DLD1 (cell line): ENCODE results near the gene RAB3GAP1.
"Not testable (repeated sequence)": the region's sequence is repeated elsewhere in the genome, so short reads cannot be mapped to it uniquely, and the experiment has no call there.

Experiments
- in situ Hi-C: cut with HindIII; loops from 2 replicates; pipeline ENCODE4 v1.10.0; 2017; ENCODE audit warnings: low sequenced_read_pairs

RAB3GAP1 gene

GRCh38 chr2:135052042-135052876 is at the start of gene RAB3GAP1:
Gene RAB3GAP1, plus strand, starts transcription at chr2:135052292. Its CDS starts 16 bp downstream, at chr2:135052308.
- in situ Hi-C loops: no loop called here

GRCh38 chr2:135002836-135003235 is 49.3 kb upstream of the RAB3GAP1 start:
- in situ Hi-C loops: no loop called here

- in situ Hi-C loops: no loop called here
Observed at GRCh38 chr2:135004005-135004746, 47.9 kb upstream of the RAB3GAP1 start.

- in situ Hi-C loops: no loop called here
Observed at GRCh38 chr2:135005753-135006152, 46.3 kb upstream of the RAB3GAP1 start.

GRCh38 chr2:135009339-135009738 is 42.8 kb upstream of the RAB3GAP1 start:
- in situ Hi-C loops: no loop called here

- in situ Hi-C loops: no loop called here
Observed at GRCh38 chr2:135010200-135010942, 41.7 kb upstream of the RAB3GAP1 start.

GRCh38 chr2:135011633-135012032 is 40.5 kb upstream of the RAB3GAP1 start:
- in situ Hi-C loops: no loop called here

- in situ Hi-C loops: no loop called here
Observed at GRCh38 chr2:135021618-135022017, 30.5 kb upstream of the RAB3GAP1 start.

GRCh38 chr2:135022952-135023880 is 28.9 kb upstream of the RAB3GAP1 start:
- in situ Hi-C loops: no loop called here

GRCh38 chr2:135023886-135024485 is 28.1 kb upstream of the RAB3GAP1 start:
- in situ Hi-C loops: no loop called here

- in situ Hi-C loops: no loop called here
Observed at GRCh38 chr2:135029481-135030134, 22.5 kb upstream of the RAB3GAP1 start.

GRCh38 chr2:135030826-135031225 is 21.3 kb upstream of the RAB3GAP1 start:
- in situ Hi-C loops: no loop called here

- in situ Hi-C loops: not testable (repeated sequence)
Observed at GRCh38 chr2:135033216-135033615, 18.9 kb upstream of the RAB3GAP1 start.

GRCh38 chr2:135037831-135038230 is 14.3 kb upstream of the RAB3GAP1 start:
- in situ Hi-C loops: no loop called here

GRCh38 chr2:135043345-135043744 is 8.7 kb upstream of the RAB3GAP1 start:
- in situ Hi-C loops: no loop called here

- in situ Hi-C loops: no loop called here
Observed at GRCh38 chr2:135047300-135047699, 4.8 kb upstream of the RAB3GAP1 start, which contains the start of gene MAP3K19. Gene MAP3K19, minus strand, starts transcription at chr2:135047447. Its CDS starts 22,800 bp downstream, at chr2:135024647.

- in situ Hi-C loops: no loop called here
Observed at GRCh38 chr2:135048122-135048521, 4.0 kb upstream of the RAB3GAP1 start.

GRCh38 chr2:135050132-135050531 is 2.0 kb upstream of the RAB3GAP1 start:
- in situ Hi-C loops: no loop called here

- in situ Hi-C loops: no loop called here
Observed at GRCh38 chr2:135050684-135051083, 1.4 kb upstream of the RAB3GAP1 start.
